Keratinocyte (primary cell): Measurements from ENCODE around the gene CLPX.

Experiments used
- EZH2 ChIP-seq: IDR thresholded peaks from one replicate; pipeline ENCODE4 v1.6.1; 2012; ENCODE audit warnings: inconsistent platforms, mild to moderate bottlenecking, low read length, moderate library complexity
- TF ChIP-seq, protein P1 (sequence below), 3 experiments: IDR thresholded peaks in 1 of 3; conservative IDR thresholded peaks in 1 of 3; optimal IDR thresholded peaks in 1 of 3; 2 replicates in 2 of 3; 3 replicates in 1 of 3; pipeline versions ENCODE3 to v1.5.1; 2011; ENCODE audit warnings: low read length in 3 of 3, mild to moderate bottlenecking in 3 of 3, moderate library complexity in 2 of 3, control low read depth in 1 of 3, inconsistent platforms in 1 of 3; ENCODE audit not compliant: insufficient read depth in 2 of 3; ENCODE audit errors: extremely low read depth in 1 of 3

GRCh38 chr15:65211482-65211982 is 26.4 kb upstream of the CLPX start:
- TF ChIP-seq, protein P1, sequence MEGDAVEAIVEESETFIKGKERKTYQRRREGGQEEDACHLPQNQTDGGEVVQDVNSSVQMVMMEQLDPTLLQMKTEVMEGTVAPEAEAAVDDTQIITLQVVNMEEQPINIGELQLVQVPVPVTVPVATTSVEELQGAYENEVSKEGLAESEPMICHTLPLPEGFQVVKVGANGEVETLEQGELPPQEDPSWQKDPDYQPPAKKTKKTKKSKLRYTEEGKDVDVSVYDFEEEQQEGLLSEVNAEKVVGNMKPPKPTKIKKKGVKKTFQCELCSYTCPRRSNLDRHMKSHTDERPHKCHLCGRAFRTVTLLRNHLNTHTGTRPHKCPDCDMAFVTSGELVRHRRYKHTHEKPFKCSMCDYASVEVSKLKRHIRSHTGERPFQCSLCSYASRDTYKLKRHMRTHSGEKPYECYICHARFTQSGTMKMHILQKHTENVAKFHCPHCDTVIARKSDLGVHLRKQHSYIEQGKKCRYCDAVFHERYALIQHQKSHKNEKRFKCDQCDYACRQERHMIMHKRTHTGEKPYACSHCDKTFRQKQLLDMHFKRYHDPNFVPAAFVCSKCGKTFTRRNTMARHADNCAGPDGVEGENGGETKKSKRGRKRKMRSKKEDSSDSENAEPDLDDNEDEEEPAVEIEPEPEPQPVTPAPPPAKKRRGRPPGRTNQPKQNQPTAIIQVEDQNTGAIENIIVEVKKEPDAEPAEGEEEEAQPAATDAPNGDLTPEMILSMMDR (optimal IDR thresholded peaks at IDR 0.05 in 1 of 3, IDR thresholded peaks at IDR 0.05 in 1 of 3, conservative IDR thresholded peaks at IDR 0.05 in 1 of 3; ENCODE audit: extremely low read depth in 1 of 3, insufficient read depth in 2 of 3, low read length in 3 of 3): no peak
- TF ChIP-seq EZH2: no peak
